ENCODE measurements around the gene FTSJ3. TPM values are rescaled to one million over a fixed set of nuclear protein-coding genes. Genes with fewer than 3 reads are reported as not detected.
"Not testable (repeated sequence)": the region's sequence is repeated elsewhere in the genome, so short reads cannot be mapped to it uniquely, and the experiment has no call there.

The FTSJ3 gene
- polyA plus RNA-seq, 1 donor = 36.5 TPM

- no peak for DNase-seq (ENCODE audit: low read depth)
These were observed 928 bp downstream of the FTSJ3 start for GRCh38 chr17:63826468-63827001.

GRCh38 chr17:63824362-63824761 is 3.1 kb downstream of the FTSJ3 start:
- no peak for DNase-seq (ENCODE audit: low read depth)

- DNase-seq (ENCODE audit: low read depth) = no peak
These were observed 3.7 kb downstream of the FTSJ3 start for GRCh38 chr17:63823659-63824331.

- no peak for DNase-seq (ENCODE audit: low read depth)
These were observed 4.9 kb downstream of the FTSJ3 start for GRCh38 chr17:63822537-63822936.

GRCh38 chr17:63821804-63822203 is 5.7 kb downstream of the FTSJ3 start:
- no peak for DNase-seq (ENCODE audit: low read depth)

- no peak for DNase-seq (ENCODE audit: low read depth)
These were observed 6.4 kb downstream of the FTSJ3 start for GRCh38 chr17:63820963-63821561.

- no peak for DNase-seq (ENCODE audit: low read depth)
These were observed 7.6 kb downstream of the FTSJ3 start for GRCh38 chr17:63819585-63820537.

GRCh38 chr17:63819131-63819530 is 8.3 kb downstream of the FTSJ3 start:
- DNase-seq (ENCODE audit: low read depth) = no peak

GRCh38 chr17:63817736-63818385 is 9.6 kb downstream of the FTSJ3 start:
- DNase-seq (ENCODE audit: low read depth) = no peak

GRCh38 chr17:63816669-63817068 is 10.8 kb downstream of the FTSJ3 start:
- no peak for DNase-seq (ENCODE audit: low read depth)

- DNase-seq (ENCODE audit: low read depth) = no peak
These were observed 11.3 kb downstream of the FTSJ3 start for GRCh38 chr17:63816123-63816522.

- no peak for DNase-seq (ENCODE audit: low read depth)
These were observed 17.5 kb downstream of the FTSJ3 start for GRCh38 chr17:63809970-63810369.

GRCh38 chr17:63805591-63805990 is 21.9 kb downstream of the FTSJ3 start:
- no peak for DNase-seq (ENCODE audit: low read depth)

GRCh38 chr17:63804328-63804727 is 23.1 kb downstream of the FTSJ3 start:
- DNase-seq (ENCODE audit: low read depth) = no peak

- DNase-seq (ENCODE audit: low read depth) = no peak
These were observed 26.7 kb downstream of the FTSJ3 start for GRCh38 chr17:63800783-63801182.

GRCh38 chr17:63798572-63799106 is 28.8 kb downstream of the FTSJ3 start:
- no peak for DNase-seq (ENCODE audit: low read depth)

- not testable (repeated sequence) for DNase-seq (ENCODE audit: low read depth)
These were observed 31.1 kb downstream of the FTSJ3 start for GRCh38 chr17:63796375-63796774.

- DNase-seq (ENCODE audit: low read depth) = no peak
These were observed 35.3 kb downstream of the FTSJ3 start for GRCh38 chr17:63792055-63792729.

GRCh38 chr17:63790057-63790456 is 37.4 kb downstream of the FTSJ3 start:
- DNase-seq (ENCODE audit: low read depth) = no peak

GRCh38 chr17:63786971-63787711 is 40.3 kb downstream of the FTSJ3 start:
- no peak for DNase-seq (ENCODE audit: low read depth)
